Spinal cord (tissue), 4 donors: Measurements from ENCODE around the gene TLCD4. TPM values are rescaled to one million over a fixed set of nuclear protein-coding genes. Genes with fewer than 3 reads are reported as not detected.

ENCODE experiments used
- polyA plus RNA-seq, 2 donors: library from polyadenylated mRNA; unstranded; fragments of 120-200 nt; gene quantifications; one replicate each; pipeline ENCODE4 v1.2.1, GENCODE V29; 2013; ENCODE audit not compliant: insufficient read length in 2 of 2
- small RNA-seq: library from RNA; depleted of rRNA; stranded (forward); fragments of <200 nt; gene quantifications from one replicate; pipeline ENCODE3, GENCODE V24; 2014; ENCODE audit warnings: low replicate concordance
- total RNA-seq, 2 donors: library from RNA; depleted of rRNA in 1 of 2; stranded (reverse); fragments of 120-200 nt in 1 of 2; fragments of >200 nt in 1 of 2; gene quantifications; one replicate each; pipeline versions ENCODE4 v1.2.3 to v1.2.4, GENCODE V29; 2013 to 2014

Gene TLCD4
- total and polyA plus RNA-seq, 4 donors = 3.9 to 29.8 (median 7.9) TPM

Small RNA genes within 50 kb of the gene (small RNA-seq; reads per million reads assigned to genes)
- gene RF00019 = not detected

Other genes with a start within 250 kb of the TLCD4 start
- 100 to 1,000 TPM; 326 to 373 TPM for gene CNN3, start 190.2 kb upstream of the TLCD4 start, total RNA-seq
- 100 to 1,000 TPM; 341 to 379 TPM for gene CNN3, start 190.2 kb upstream of the TLCD4 start, polyA plus RNA-seq
- gene ALG14, start 44.4 kb upstream of the TLCD4 start, total RNA-seq = 1 to 10 TPM; 4.0 to 7.2 TPM
- 10 to 100 TPM in 1 of 2 donors, 1 to 10 TPM in 1; 9.3 to 14.4 TPM for gene ALG14, start 44.4 kb upstream of the TLCD4 start, polyA plus RNA-seq
- 10 to 100 TPM; 19.7 to 26.4 TPM for gene RWDD3, start 116.9 kb downstream of the TLCD4 start, total RNA-seq
- gene RWDD3, start 116.9 kb downstream of the TLCD4 start, polyA plus RNA-seq = 10 to 100 TPM; 30.0 to 30.2 TPM